Hippocampal formation (tissue), 2 donors: Measurements from ENCODE around the gene ELMO1.

Experiments used
- DNase-seq, 2 donors: peaks; one replicate each; lab custom pipeline; 2025; lab: John Stamatoyannopoulos, UW

The ELMO1 gene

GRCh38 chr7:36923185-36923584 is 525.5 kb downstream of the ELMO1 start:
- DNase-seq, result no peak

GRCh38 chr7:36920433-36920832 is 528.2 kb downstream of the ELMO1 start:
- DNase-seq, result no peak

GRCh38 chr7:36919738-36920137 is 528.9 kb downstream of the ELMO1 start:
- DNase-seq, result no peak

GRCh38 chr7:36918591-36918990 is 530.1 kb downstream of the ELMO1 start:
- no peak for DNase-seq

- DNase-seq, result no peak
Measured at GRCh38 chr7:36916619-36917018, 532.0 kb downstream of the ELMO1 start.

GRCh38 chr7:36916116-36916515 is 532.5 kb downstream of the ELMO1 start:
- DNase-seq, result no peak

- DNase-seq, result no peak
Measured at GRCh38 chr7:36911788-36912187, 536.9 kb downstream of the ELMO1 start.

- DNase-seq, result no peak
Measured at GRCh38 chr7:36910859-36911258, 537.8 kb downstream of the ELMO1 start.

GRCh38 chr7:36910401-36910800 is 538.3 kb downstream of the ELMO1 start:
- DNase-seq, result no peak

- DNase-seq, result no peak
Measured at GRCh38 chr7:36906956-36907635, 541.6 kb downstream of the ELMO1 start.

GRCh38 chr7:36906448-36906847 is 542.2 kb downstream of the ELMO1 start:
- DNase-seq, result no peak

- DNase-seq, result no peak
Measured at GRCh38 chr7:36905841-36906240, 542.8 kb downstream of the ELMO1 start.

- no peak for DNase-seq
Measured at GRCh38 chr7:36904802-36905201, 543.9 kb downstream of the ELMO1 start.

GRCh38 chr7:36904101-36904500 is 544.6 kb downstream of the ELMO1 start:
- DNase-seq, result no peak

GRCh38 chr7:36900988-36901710 is 547.5 kb downstream of the ELMO1 start:
- DNase-seq, result no peak

- no peak for DNase-seq
Measured at GRCh38 chr7:36898186-36898585, 550.5 kb downstream of the ELMO1 start.

GRCh38 chr7:36896956-36897590 is 551.6 kb downstream of the ELMO1 start:
- DNase-seq, result no peak

- no peak for DNase-seq
Measured at GRCh38 chr7:36896418-36896817, 552.2 kb downstream of the ELMO1 start.

GRCh38 chr7:36895192-36895591 is 553.5 kb downstream of the ELMO1 start:
- DNase-seq, result no peak

- DNase-seq, result no peak
Measured at GRCh38 chr7:36894190-36894589, 554.5 kb downstream of the ELMO1 start.

GRCh38 chr7:36889182-36889581 is 559.5 kb downstream of the ELMO1 start:
- no peak for DNase-seq

GRCh38 chr7:36887969-36888368 is 560.7 kb downstream of the ELMO1 start:
- no peak for DNase-seq

GRCh38 chr7:36887233-36887632 is 561.4 kb downstream of the ELMO1 start:
- no peak for DNase-seq
